Psoas muscle (tissue), 8 donors: Measurements from ENCODE around the gene IRAK3. TPM values are rescaled to one million over a fixed set of nuclear protein-coding genes. Genes with fewer than 3 reads are reported as not detected.
A peak's percentile ranks its signal among the peaks of the same experiment; 100 is the strongest.
"Not testable (repeated sequence)": the region's sequence is repeated elsewhere in the genome, so short reads cannot be mapped to it uniquely, and the experiment has no call there.

Source experiments
- ATAC-seq, 4 donors: fragments of 200-7000 bp; cut with Tn5 transposase; one replicate each; pipeline ENCODE4 v1.9.1; 2020; ENCODE audit warnings: moderate library complexity in 3 of 4, mild to moderate bottlenecking in 2 of 4
- DNase-seq, 2 donors: peaks; one replicate each; pipeline ENCODE4 v3.0.0-alpha.2; 2020
- H3K27ac ChIP-seq: fragments of 200-600 bp; one replicate; pipeline ENCODE4 v1.8.0; 2022
- H3K27me3 ChIP-seq, 3 donors: fragments of 200-600 bp in 1 of 3; one replicate each; pipeline versions ENCODE4 v1.6.1 to v1.8.0; 2013 to 2022; ENCODE audit warnings: low read length in 2 of 3, mild to moderate bottlenecking in 2 of 3, moderate library complexity in 1 of 3; ENCODE audit not compliant: insufficient read depth in 3 of 3
- H3K36me3 ChIP-seq, 2 donors: fragments of 200-600 bp in 1 of 2; one replicate each; pipeline versions ENCODE4 v1.6.1 to v1.8.0; 2013 to 2022; ENCODE audit warnings: low read depth in 1 of 2, mild to moderate bottlenecking in 1 of 2, moderate library complexity in 1 of 2; ENCODE audit not compliant: insufficient read depth in 1 of 2
- H3K4me1 ChIP-seq: fragments of 200-600 bp; one replicate; pipeline ENCODE4 v1.8.0; 2022
- H3K4me3 ChIP-seq: fragments of 200-600 bp; one replicate; pipeline ENCODE4 v1.8.0; 2022; ENCODE audit warnings: mild to moderate bottlenecking
- H3K9me3 ChIP-seq: fragments of 200-600 bp; one replicate; pipeline ENCODE4 v1.8.0; 2022
- WGBS, 3 donors: extraction: QIAGEN DNeasy Blood & Tissue Kit; methylation state at CpG; one replicate each; pipeline versions ENCODE4 v1.1.6 to v1.1.7; 2013; 5-methylcytosine and 5-hydroxymethylcytosine counted together
- intact Hi-C, 2 donors: fragments of 100-400 bp; cut with DNase I; formaldehyde crosslinking; loops; one replicate each; pipeline versions ENCODE4 v1.11.0 to v1.14.2; 2022
- polyA plus RNA-seq, 3 donors: library from polyadenylated mRNA; stranded (reverse); fragments of 200-250 nt; gene quantifications; one replicate each; pipeline ENCODE4 v1.2.3, GENCODE V29; 2013
- total RNA-seq, 4 donors: library from RNA; stranded (reverse); fragmentation: NEBNext Ultra II Directional in 2 of 4; extraction: Animal tissue kit (Norgen Biotek cat#: 25700) in 2 of 4; gene quantifications; one replicate each; pipeline versions ENCODE4 v1.2.1 to v1.2.4, GENCODE V29; 2021 to 2023
- TF ChIP-seq, protein P1 (sequence below): fragments of 200-600 bp; IDR thresholded peaks from one replicate; pipeline ENCODE4 v1.8.0; 2022; ENCODE audit warnings: antibody characterized with exemption
- donor health status: healthy with polysubstance abuse.
- donor health status: DM: no; HTN: no; CAD: no; lungs with moderate emphysema.
- donor health status: Bipolar disorder and iron deficiency.
- donor health status: healthy.
- donor health status: DM: yes; HTN: yes; CAD: no.
- donor health status: DM: no; HTN: no; CAD: no.
- donor health status: DM: no; HTN: no; CAD: no.
- donor health status: DM: yes; HTN: yes; CAD: no.

The IRAK3 gene
- total and polyA plus RNA-seq, 7 donors: 0.97 to 4.0 (median 2.2) TPM

- intact Hi-C loops: no loop called here
- H3K4me1 ChIP-seq: no peaks in the 10 kb centered on the region
Observed at GRCh38 chr12:66235626-66236281, 46.7 kb downstream of the IRAK3 start.

DNA sequence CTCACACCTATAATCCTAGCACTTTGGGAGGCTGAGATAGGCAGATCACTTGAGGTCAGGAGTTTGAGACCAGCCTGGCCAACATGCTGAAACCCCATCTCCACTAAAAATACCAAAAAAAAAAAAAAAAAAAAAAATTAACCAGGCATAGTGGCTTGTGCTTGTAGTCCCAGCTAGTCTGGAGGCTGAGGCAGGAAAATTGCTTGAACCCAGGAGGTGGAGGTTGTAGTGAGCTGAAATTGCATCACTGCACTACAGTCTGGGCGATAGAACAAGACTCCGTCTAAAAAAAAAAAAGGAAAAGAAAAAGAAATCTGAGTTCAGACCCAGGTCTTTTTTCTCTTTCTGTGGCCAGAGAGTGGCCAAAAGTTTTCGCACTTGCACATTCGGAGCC lies 47.3 kb downstream of the IRAK3 start:
- H3K4me3 ChIP-seq: not testable (repeated sequence)

More at GRCh38 chr12:66235626-66236281, 46.7 kb downstream of the IRAK3 start:
- WGBS, 3 donors: 27 to 35% (median 33%) methylated on average over 5 of the region's 5 CpGs
- Histone ChIP-seq H3K36me3 (no peaks in the 10 kb centered on the region), H3K27ac (no peak overlapping the region), H3K27me3 (peaks cover 0 to 28% (median 0%) of the 10 kb centered on the region in 3 donors), H3K4me3 (peak overlapping the region; percentile 68), H3K9me3 (no peaks in the 10 kb centered on the region)
- TF ChIP-seq, protein P1, sequence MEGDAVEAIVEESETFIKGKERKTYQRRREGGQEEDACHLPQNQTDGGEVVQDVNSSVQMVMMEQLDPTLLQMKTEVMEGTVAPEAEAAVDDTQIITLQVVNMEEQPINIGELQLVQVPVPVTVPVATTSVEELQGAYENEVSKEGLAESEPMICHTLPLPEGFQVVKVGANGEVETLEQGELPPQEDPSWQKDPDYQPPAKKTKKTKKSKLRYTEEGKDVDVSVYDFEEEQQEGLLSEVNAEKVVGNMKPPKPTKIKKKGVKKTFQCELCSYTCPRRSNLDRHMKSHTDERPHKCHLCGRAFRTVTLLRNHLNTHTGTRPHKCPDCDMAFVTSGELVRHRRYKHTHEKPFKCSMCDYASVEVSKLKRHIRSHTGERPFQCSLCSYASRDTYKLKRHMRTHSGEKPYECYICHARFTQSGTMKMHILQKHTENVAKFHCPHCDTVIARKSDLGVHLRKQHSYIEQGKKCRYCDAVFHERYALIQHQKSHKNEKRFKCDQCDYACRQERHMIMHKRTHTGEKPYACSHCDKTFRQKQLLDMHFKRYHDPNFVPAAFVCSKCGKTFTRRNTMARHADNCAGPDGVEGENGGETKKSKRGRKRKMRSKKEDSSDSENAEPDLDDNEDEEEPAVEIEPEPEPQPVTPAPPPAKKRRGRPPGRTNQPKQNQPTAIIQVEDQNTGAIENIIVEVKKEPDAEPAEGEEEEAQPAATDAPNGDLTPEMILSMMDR: no peak
- ATAC-seq (no peak), DNase-seq (no peak)

GRCh38 chr12:66236969-66237368 lies 48.0 kb downstream of the IRAK3 start:
- intact Hi-C loops: no loop called here
- WGBS, 3 donors: 84 to 100% (median 94%) methylated on average over 2 of the region's 2 CpGs
- Histone ChIP-seq H3K36me3 (no peaks in the 10 kb centered on the region), H3K27ac (no peak overlapping the region), H3K4me1 (no peaks in the 10 kb centered on the region), H3K27me3 (peaks cover 0 to 28% (median 0%) of the 10 kb centered on the region in 3 donors), H3K9me3 (no peaks in the 10 kb centered on the region), H3K4me3 (no peak overlapping the region)
- TF ChIP-seq, protein P1: no peak
- no peak for DNase-seq
- ATAC-seq: no peak

More for the DNA sequence above, 47.3 kb downstream of the IRAK3 start:
- H3K4me1 ChIP-seq, DNase-seq, H3K9me3 ChIP-seq, ATAC-seq, intact Hi-C loops, H3K27ac ChIP-seq, H3K36me3 ChIP-seq: not testable (repeated sequence)
- WGBS, 3 donors: 86 to 91% (median 90%) methylated on average over 4 of the region's 4 CpGs
- peaks cover 0 to 28% (median 0%) of the 10 kb centered on the region in 3 donors for H3K27me3 ChIP-seq

- intact Hi-C loops: no loop called here
- H3K27ac ChIP-seq: no peak overlapping the region
Observed at GRCh38 chr12:66237505-66238175, 48.6 kb downstream of the IRAK3 start.

DNA sequence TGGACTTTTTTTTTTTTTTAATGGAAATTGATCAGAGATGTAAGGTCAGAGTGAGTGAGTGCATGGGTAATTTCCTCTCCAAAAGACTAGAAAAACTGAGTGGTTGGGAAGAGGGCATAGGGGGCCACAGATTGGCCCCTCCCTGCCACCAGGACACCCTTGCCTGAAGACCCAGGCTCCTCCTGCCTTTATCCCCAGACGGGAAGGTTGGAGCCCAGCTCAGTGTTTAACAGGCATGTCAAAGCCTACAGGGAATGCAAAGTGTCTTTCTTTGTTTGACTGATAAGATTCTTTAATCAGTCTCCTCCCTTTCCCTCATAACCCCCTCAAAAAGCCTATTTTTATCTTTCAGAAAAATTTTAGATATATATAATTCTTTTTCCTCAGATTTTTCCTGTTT lies 50.3 kb downstream of the IRAK3 start:
- Histone ChIP-seq H3K4me1 (no peaks in the 10 kb centered on the region), H3K36me3 (no peaks in the 10 kb centered on the region), H3K9me3 (no peaks in the 10 kb centered on the region), H3K27ac (no peak overlapping the region), H3K4me3 (no peak overlapping the region), H3K27me3 (peaks cover 0 to 23% (median 0%) of the 10 kb centered on the region in 3 donors)
- DNase-seq (no peak), ATAC-seq (no peak)
- WGBS, 3 donors: 35 to 56% (median 50%) methylated on average over 1 of the region's 1 CpG
- TF ChIP-seq, protein P1: no peak
- intact Hi-C loops: no loop called here

More at GRCh38 chr12:66237505-66238175, 48.6 kb downstream of the IRAK3 start:
- no peak for ATAC-seq
- Histone ChIP-seq H3K4me1 (no peaks in the 10 kb centered on the region), H3K4me3 (no peak overlapping the region), H3K9me3 (no peaks in the 10 kb centered on the region), H3K36me3 (no peaks in the 10 kb centered on the region), H3K27me3 (peaks cover 0 to 28% (median 0%) of the 10 kb centered on the region in 3 donors)
- no peak for DNase-seq
- TF ChIP-seq, protein P1: no peak
- WGBS, 3 donors: 72 to 83% (median 78%) methylated on average over 2 of the region's 2 CpGs
